Hepatocyte (in vitro differentiated cells): ENCODE data around the gene ATP13A1. TPM values are rescaled to one million over a fixed set of nuclear protein-coding genes. Genes with fewer than 3 reads are reported as not detected.

Source experiments
- DNase-seq: peaks from one replicate; pipeline ENCODE4 v3.0.0-alpha.2; 2016; ENCODE audit warnings: low spot score
- H2AFZ ChIP-seq: fragments of 200-600 bp; sonication (generic); 2 replicates; pipeline ENCODE4 v1.6.0; 2016; ENCODE audit warnings: antibody characterized with exemption, mild to moderate bottlenecking
- H3K27ac ChIP-seq: fragments of 200-600 bp; sonication (generic); 2 replicates; pipeline ENCODE4 v1.5.1; 2016; ENCODE audit warnings: mild to moderate bottlenecking
- H3K27me3 ChIP-seq: fragments of 200-600 bp; sonication (generic); 2 replicates; pipeline ENCODE4 v1.6.1; 2016
- H3K36me3 ChIP-seq: fragments of 200-600 bp; sonication (generic); replicated peaks from 2 replicates; pipeline ENCODE4 v1.5.1; 2016; ENCODE audit warnings: low read depth; ENCODE audit not compliant: insufficient read depth
- H3K4me1 ChIP-seq: fragments of 200-600 bp; sonication (generic); 2 replicates; pipeline ENCODE4 v1.5.1; 2016; ENCODE audit warnings: mild to moderate bottlenecking, moderate library complexity; ENCODE audit not compliant: insufficient read depth
- H3K4me2 ChIP-seq: fragments of 200-600 bp; sonication (generic); 2 replicates; pipeline ENCODE4 v1.6.0; 2016
- H3K4me3 ChIP-seq: fragments of 200-600 bp; sonication (generic); 2 replicates; pipeline ENCODE4 v1.5.1; 2016; ENCODE audit warnings: mild to moderate bottlenecking
- H3K79me2 ChIP-seq: fragments of 200-600 bp; sonication (generic); 2 replicates; pipeline ENCODE4 v1.6.0; 2017; ENCODE audit warnings: mild to moderate bottlenecking
- H3K9me2 ChIP-seq: fragments of 200-600 bp; sonication (generic); replicated peaks from 2 replicates; pipeline ENCODE4 v1.6.0; 2017; ENCODE audit warnings: mild to moderate bottlenecking; ENCODE audit not compliant: insufficient read depth
- H3K9me3 ChIP-seq: fragments of 200-600 bp; sonication (generic); 2 replicates; pipeline ENCODE4 v1.5.1; 2016; ENCODE audit warnings: low read depth, mild to moderate bottlenecking
- H4K20me1 ChIP-seq: fragments of 200-600 bp; sonication (generic); 2 replicates; pipeline ENCODE4 v1.6.0; 2016; ENCODE audit warnings: mild to moderate bottlenecking; ENCODE audit not compliant: insufficient read depth, poor library complexity, severe bottlenecking
- CTCF ChIP-seq: fragments of 200-600 bp; sonication (generic); IDR thresholded peaks from 2 replicates; pipeline ENCODE4 v1.5.1; 2016; ENCODE audit warnings: antibody characterized with exemption, mild to moderate bottlenecking; ENCODE audit not compliant: poor library complexity
- EZH2 ChIP-seq: fragments of 200-600 bp; sonication (generic); IDR thresholded peaks from 2 replicates; pipeline ENCODE4 v1.6.1; 2016; ENCODE audit warnings: antibody characterized with exemption, mild to moderate bottlenecking, borderline replicate concordance
- EZH2phosphoT487 ChIP-seq: fragments of 200-600 bp; sonication (generic); IDR thresholded peaks from one replicate; pipeline ENCODE4 v1.6.1; 2018; ENCODE audit warnings: antibody characterized with exemption, mild to moderate bottlenecking, low read depth, moderate library complexity; ENCODE audit not compliant: unreplicated experiment, severe bottlenecking
- WGBS: methylation state at CpG from one replicate; pipeline ENCODE4 v1.1.6; 2016; ENCODE audit warnings: low lambda C conversion rate; ENCODE audit errors: missing lambda C conversion rate; 5-methylcytosine and 5-hydroxymethylcytosine counted together
- polyA plus RNA-seq: library from polyadenylated mRNA; unstranded; fragments of >200 nt; fragmentation: Nextera tagmentation; extraction: Ambion mirVana; gene quantifications from 2 replicates; pipeline ENCODE4 v1.2.1, GENCODE V29; 2016
- total RNA-seq: library from RNA; depleted of rRNA; stranded (reverse); fragments of >200 nt; gene quantifications from 2 replicates; pipeline ENCODE4 v1.2.3, GENCODE V29; 2014

Gene ATP13A1
- total and polyA plus RNA-seq, 2 experiments from 2014 or later, result 97.5 to 113 TPM

DNA sequence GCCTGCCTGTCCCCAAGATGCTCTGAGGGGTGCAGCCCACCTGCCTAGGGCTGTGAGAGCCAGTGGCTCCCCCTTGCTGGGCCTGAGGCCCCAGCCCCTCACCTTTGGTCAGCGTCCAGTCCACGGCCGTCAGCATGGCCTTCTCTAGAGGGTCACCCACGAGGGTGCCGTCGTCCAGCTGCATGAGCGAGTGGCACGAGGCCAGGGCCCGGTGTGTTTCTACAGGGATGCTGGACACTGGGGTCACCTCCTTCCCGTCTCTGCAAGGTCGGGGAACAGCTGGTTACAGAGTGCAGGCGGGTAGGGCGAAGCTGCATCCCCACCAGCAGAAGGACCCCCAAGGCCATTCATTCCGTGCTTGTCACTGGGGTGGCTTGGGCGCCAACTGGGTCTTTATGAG is 9.0 kb downstream of the ATP13A1 start:
- Histone ChIP-seq H3K4me3 (no peak overlapping the region), H3K79me2 (peaks cover 2% of the 10 kb centered on the region), H4K20me1 (no peaks in the 10 kb centered on the region), H2AFZ (no peak overlapping the region), H3K4me1 (no peaks in the 10 kb centered on the region), H3K36me3 (no peaks in the 10 kb centered on the region), H3K9me2 (no peaks in the 10 kb centered on the region), H3K9me3 (no peaks in the 10 kb centered on the region), H3K27ac (no peak overlapping the region), H3K27me3 (no peaks in the 10 kb centered on the region), H3K4me2 (no peak overlapping the region)
- TF ChIP-seq EZH2phosphoT487, result no peak
- no peak for DNase-seq
- 96% methylated on average over 15 of the region's 15 CpGs for WGBS

GRCh38 chr19:19653597-19654147 is 9.8 kb downstream of the ATP13A1 start:
- H3K27ac ChIP-seq, result no peak overlapping the region
- H3K9me2 ChIP-seq, result no peaks in the 10 kb centered on the region
- TF ChIP-seq CTCF (no peak), EZH2phosphoT487 (no peak), EZH2 (no peak)
- whole genome bisulfite sequencing, result 98% methylated on average over 22 of the region's 23 CpGs
- no peaks in the 10 kb centered on the region for H3K27me3 ChIP-seq
- no peaks in the 10 kb centered on the region for H3K36me3 ChIP-seq
- no peak overlapping the region for H3K4me3 ChIP-seq
- H3K9me3 ChIP-seq, result no peaks in the 10 kb centered on the region
- H3K4me1 ChIP-seq, result no peaks in the 10 kb centered on the region
- no peak overlapping the region for H3K4me2 ChIP-seq
- no peaks in the 10 kb centered on the region for H4K20me1 ChIP-seq
- peak; percentile 2 for DNase-seq
- H2AFZ ChIP-seq, result no peak overlapping the region
- H3K79me2 ChIP-seq, result no peaks in the 10 kb centered on the region

GRCh38 chr19:19652482-19653295 is 10.8 kb downstream of the ATP13A1 start:
- TF ChIP-seq EZH2 (no peak), CTCF (no peak), EZH2phosphoT487 (no peak)
- WGBS, result 97% methylated on average over 24 of the region's 24 CpGs
- no peaks in the 10 kb centered on the region for H3K36me3 ChIP-seq
- H3K79me2 ChIP-seq, result no peaks in the 10 kb centered on the region
- no peak overlapping the region for H2AFZ ChIP-seq
- no peak overlapping the region for H3K4me2 ChIP-seq
- peak; percentile 4 for DNase-seq
- H3K4me1 ChIP-seq, result no peaks in the 10 kb centered on the region
- no peaks in the 10 kb centered on the region for H3K27me3 ChIP-seq
- H3K9me2 ChIP-seq, result no peaks in the 10 kb centered on the region
- no peak overlapping the region for H3K4me3 ChIP-seq
- no peak overlapping the region for H3K27ac ChIP-seq
- H4K20me1 ChIP-seq, result no peaks in the 10 kb centered on the region
- no peaks in the 10 kb centered on the region for H3K9me3 ChIP-seq

DNA sequence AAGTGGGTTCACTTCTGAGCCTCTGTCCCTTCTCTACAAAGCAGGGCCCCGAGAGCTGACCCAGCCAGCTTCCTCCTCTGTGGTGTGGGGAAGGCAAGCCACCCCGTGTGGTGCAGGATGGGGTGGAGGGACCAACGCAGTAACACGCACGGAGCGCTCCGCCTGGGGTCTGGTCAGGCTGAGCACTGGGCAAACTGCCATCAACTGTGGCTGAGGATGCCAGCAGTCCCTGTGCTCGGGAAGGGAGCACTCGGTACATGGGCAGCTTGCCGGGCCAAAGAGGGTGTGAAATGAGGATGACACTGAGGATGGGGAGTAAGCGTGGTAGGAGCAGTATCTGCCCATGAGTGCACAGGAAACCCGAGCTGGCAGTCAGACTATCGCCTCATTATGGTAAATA is 12.4 kb downstream of the ATP13A1 start:
- Histone ChIP-seq H4K20me1 (no peaks in the 10 kb centered on the region), H3K27ac (no peak overlapping the region), H3K36me3 (no peaks in the 10 kb centered on the region), H3K4me2 (no peak overlapping the region), H3K9me2 (no peaks in the 10 kb centered on the region), H3K27me3 (no peaks in the 10 kb centered on the region), H3K9me3 (no peaks in the 10 kb centered on the region), H3K79me2 (no peaks in the 10 kb centered on the region), H3K4me1 (no peaks in the 10 kb centered on the region), H3K4me3 (no peak overlapping the region), H2AFZ (no peak overlapping the region)
- TF ChIP-seq CTCF, result no peak
- no peak for TF ChIP-seq EZH2phosphoT487
- no peak for TF ChIP-seq EZH2
- DNase-seq, result peak; percentile 4
- WGBS, result 96% methylated on average over 13 of the region's 13 CpGs
